SK-N-SH treated with all-trans-retinoic acid at 6 μM for 48 hours (cell line): Measurements from ENCODE around the gene FAM32A.

Experiments
- ATAC-seq: fragments of 200-7000 bp; cut with Tn5 transposase; 3 replicates; pipeline ENCODE4 v1.9.1; 2020; ENCODE audit warnings: mild to moderate bottlenecking, moderate library complexity
- ARNTL ChIP-seq: fragments of 450-650 bp; formaldehyde crosslinking; IDR thresholded peaks from 2 replicates; pipeline ENCODE4 v1.5.0; 2020; ENCODE audit warnings: low read depth, mild to moderate bottlenecking, moderate library complexity, borderline replicate concordance
- BACH2 ChIP-seq: fragments of 250-450 bp; sonication (Bioruptor Pico); IDR thresholded peaks from 2 replicates; pipeline ENCODE4 v1.9.0; 2021; ENCODE audit warnings: mild to moderate bottlenecking, borderline replicate concordance
- CSDC2 ChIP-seq: fragments of 250-450 bp; sonication (Bioruptor Pico); IDR thresholded peaks from 2 replicates; pipeline ENCODE4 v1.5.0; 2020; ENCODE audit warnings: mild to moderate bottlenecking, moderate library complexity
- ESRRG ChIP-seq: fragments of 250-450 bp; sonication (Bioruptor Pico); IDR thresholded peaks from 2 replicates; pipeline ENCODE4 v1.6.1; 2021; ENCODE audit warnings: mild to moderate bottlenecking
- GLIS3 ChIP-seq: fragments of 250-450 bp; sonication (Bioruptor Pico); IDR thresholded peaks from 2 replicates; pipeline ENCODE4 v1.5.0; 2020; ENCODE audit warnings: mild to moderate bottlenecking, moderate library complexity
- ISL1 ChIP-seq: fragments of 250-450 bp; sonication (Bioruptor Pico); IDR thresholded peaks from 2 replicates; pipeline ENCODE4 v2.1.2; 2022; ENCODE audit warnings: mild to moderate bottlenecking, moderate library complexity
- OSR1 ChIP-seq: fragments of 250-450 bp; sonication (Bioruptor Pico); IDR thresholded peaks from 2 replicates; pipeline ENCODE4 v1.8.0; 2022; ENCODE audit warnings: moderate library complexity, mild to moderate bottlenecking, inconsistent platforms
- PPARA ChIP-seq: fragments of 250-450 bp; sonication (Bioruptor Pico); IDR thresholded peaks from 2 replicates; pipeline ENCODE4 v1.5.0; 2020; ENCODE audit warnings: mild to moderate bottlenecking, borderline replicate concordance
- RARB ChIP-seq: fragments of 250-450 bp; sonication (Bioruptor Pico); IDR thresholded peaks from 2 replicates; pipeline ENCODE4 v1.8.0; 2021; ENCODE audit warnings: mild to moderate bottlenecking, moderate library complexity
- SNAI2 ChIP-seq: fragments of 250-450 bp; sonication (Bioruptor Pico); IDR thresholded peaks from 2 replicates; pipeline ENCODE4 v1.5.0; 2020; ENCODE audit warnings: mild to moderate bottlenecking, moderate library complexity
- TCF4 ChIP-seq: fragments of 250-450 bp; sonication (Bioruptor Pico); IDR thresholded peaks from 2 replicates; pipeline ENCODE4 v1.8.0; 2021; ENCODE audit warnings: mild to moderate bottlenecking, moderate library complexity, borderline replicate concordance
- TOX ChIP-seq: fragments of 250-450 bp; sonication (Bioruptor Pico); IDR thresholded peaks from 2 replicates; pipeline ENCODE4 v1.8.0; 2021; ENCODE audit warnings: mild to moderate bottlenecking, moderate library complexity, borderline replicate concordance
- ZC3H10 ChIP-seq: fragments of 250-450 bp; sonication (Bioruptor Pico); IDR thresholded peaks from 2 replicates; pipeline ENCODE4 v1.5.1; 2021; ENCODE audit warnings: mild to moderate bottlenecking, moderate library complexity
- ZFP3 ChIP-seq: fragments of 250-450 bp; sonication (Bioruptor Pico); IDR thresholded peaks from 2 replicates; pipeline ENCODE4 v1.5.0; 2020; ENCODE audit warnings: mild to moderate bottlenecking, moderate library complexity
- ZFP30 ChIP-seq: fragments of 450-650 bp; formaldehyde crosslinking; IDR thresholded peaks from 2 replicates; pipeline ENCODE4 v1.5.0; 2022; ENCODE audit warnings: mild to moderate bottlenecking, moderate library complexity
- ZNF565 ChIP-seq: fragments of 450-650 bp; formaldehyde crosslinking; conservative IDR thresholded peaks from 2 replicates; pipeline ENCODE4 v1.5.0; 2020; ENCODE audit warnings: low read depth, mild to moderate bottlenecking, moderate library complexity
- ZNF70 ChIP-seq: fragments of 450-650 bp; formaldehyde crosslinking; IDR thresholded peaks from 2 replicates; pipeline ENCODE4 v1.5.0; 2020; ENCODE audit warnings: mild to moderate bottlenecking, moderate library complexity
- TF ChIP-seq, protein P1 (sequence below): fragments of 250-450 bp; sonication (Bioruptor Pico); IDR thresholded peaks from 2 replicates; pipeline ENCODE4 v1.8.0; 2021; ENCODE audit warnings: low read depth, mild to moderate bottlenecking, moderate library complexity, borderline replicate concordance
- TF ChIP-seq, protein P2 (sequence below): fragments of 250-450 bp; sonication (Bioruptor Pico); IDR thresholded peaks from 2 replicates; pipeline ENCODE4 v1.8.0; 2020; ENCODE audit warnings: mild to moderate bottlenecking, moderate library complexity, borderline replicate concordance
- TF ChIP-seq, protein P3 (sequence below): fragments of 250-450 bp; sonication (Bioruptor Pico); IDR thresholded peaks from 2 replicates; pipeline ENCODE4 v1.5.1; 2020; ENCODE audit warnings: low read depth, mild to moderate bottlenecking, moderate library complexity
- TF ChIP-seq, protein P4 (sequence below): fragments of 250-450 bp; sonication (Bioruptor Pico); IDR thresholded peaks from 2 replicates; pipeline ENCODE4 v1.5.0; 2020; ENCODE audit warnings: mild to moderate bottlenecking, moderate library complexity
- TF ChIP-seq, protein P5 (sequence below): fragments of 250-450 bp; sonication (Bioruptor Pico); IDR thresholded peaks from 2 replicates; pipeline ENCODE4 v1.5.1; 2021; ENCODE audit warnings: mild to moderate bottlenecking, moderate library complexity

The FAM32A gene

DNA sequence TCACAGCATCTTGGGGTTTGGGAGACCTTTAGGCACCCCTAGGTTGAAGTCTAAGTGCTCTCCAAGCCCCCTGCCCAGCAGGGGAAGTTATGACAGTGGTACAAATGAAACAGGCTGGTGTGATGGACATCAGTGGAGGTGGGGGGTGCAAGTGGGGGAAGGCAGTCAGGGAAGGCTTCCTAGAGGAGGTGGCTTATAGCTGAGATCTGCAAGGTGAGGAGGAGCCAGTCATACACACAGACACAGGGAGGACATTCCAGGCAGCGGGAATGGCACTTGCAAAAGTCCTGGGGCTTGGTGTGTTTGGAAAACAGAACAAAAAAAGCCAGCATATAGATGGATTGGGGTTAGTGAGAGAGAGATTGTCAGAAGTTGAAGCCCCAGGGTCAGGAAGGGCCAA lies 30.1 kb upstream of the FAM32A start:
- no peak for ATAC-seq
- TF ChIP-seq, protein P1, sequence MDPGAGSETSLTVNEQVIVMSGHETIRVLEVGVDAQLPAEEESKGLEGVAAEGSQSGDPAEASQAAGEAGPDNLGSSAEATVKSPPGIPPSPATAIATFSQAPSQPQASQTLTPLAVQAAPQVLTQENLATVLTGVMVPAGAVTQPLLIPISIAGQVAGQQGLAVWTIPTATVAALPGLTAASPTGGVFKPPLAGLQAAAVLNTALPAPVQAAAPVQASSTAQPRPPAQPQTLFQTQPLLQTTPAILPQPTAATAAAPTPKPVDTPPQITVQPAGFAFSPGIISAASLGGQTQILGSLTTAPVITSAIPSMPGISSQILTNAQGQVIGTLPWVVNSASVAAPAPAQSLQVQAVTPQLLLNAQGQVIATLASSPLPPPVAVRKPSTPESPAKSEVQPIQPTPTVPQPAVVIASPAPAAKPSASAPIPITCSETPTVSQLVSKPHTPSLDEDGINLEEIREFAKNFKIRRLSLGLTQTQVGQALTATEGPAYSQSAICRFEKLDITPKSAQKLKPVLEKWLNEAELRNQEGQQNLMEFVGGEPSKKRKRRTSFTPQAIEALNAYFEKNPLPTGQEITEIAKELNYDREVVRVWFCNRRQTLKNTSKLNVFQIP (CRISPR knock-in tag) = no peak
- TF ChIP-seq, protein P2, sequence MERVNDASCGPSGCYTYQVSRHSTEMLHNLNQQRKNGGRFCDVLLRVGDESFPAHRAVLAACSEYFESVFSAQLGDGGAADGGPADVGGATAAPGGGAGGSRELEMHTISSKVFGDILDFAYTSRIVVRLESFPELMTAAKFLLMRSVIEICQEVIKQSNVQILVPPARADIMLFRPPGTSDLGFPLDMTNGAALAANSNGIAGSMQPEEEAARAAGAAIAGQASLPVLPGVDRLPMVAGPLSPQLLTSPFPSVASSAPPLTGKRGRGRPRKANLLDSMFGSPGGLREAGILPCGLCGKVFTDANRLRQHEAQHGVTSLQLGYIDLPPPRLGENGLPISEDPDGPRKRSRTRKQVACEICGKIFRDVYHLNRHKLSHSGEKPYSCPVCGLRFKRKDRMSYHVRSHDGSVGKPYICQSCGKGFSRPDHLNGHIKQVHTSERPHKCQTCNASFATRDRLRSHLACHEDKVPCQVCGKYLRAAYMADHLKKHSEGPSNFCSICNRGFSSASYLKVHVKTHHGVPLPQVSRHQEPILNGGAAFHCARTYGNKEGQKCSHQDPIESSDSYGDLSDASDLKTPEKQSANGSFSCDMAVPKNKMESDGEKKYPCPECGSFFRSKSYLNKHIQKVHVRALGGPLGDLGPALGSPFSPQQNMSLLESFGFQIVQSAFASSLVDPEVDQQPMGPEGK (CRISPR knock-in tag) = no peak
- TF ChIP-seq ESRRG (CRISPR knock-in tag) (no peak), ZNF70 (CRISPR knock-in tag) (no peak), RARB (no peak), PPARA (no peak), GLIS3 (CRISPR knock-in tag) (no peak)
- TF ChIP-seq, protein P3, sequence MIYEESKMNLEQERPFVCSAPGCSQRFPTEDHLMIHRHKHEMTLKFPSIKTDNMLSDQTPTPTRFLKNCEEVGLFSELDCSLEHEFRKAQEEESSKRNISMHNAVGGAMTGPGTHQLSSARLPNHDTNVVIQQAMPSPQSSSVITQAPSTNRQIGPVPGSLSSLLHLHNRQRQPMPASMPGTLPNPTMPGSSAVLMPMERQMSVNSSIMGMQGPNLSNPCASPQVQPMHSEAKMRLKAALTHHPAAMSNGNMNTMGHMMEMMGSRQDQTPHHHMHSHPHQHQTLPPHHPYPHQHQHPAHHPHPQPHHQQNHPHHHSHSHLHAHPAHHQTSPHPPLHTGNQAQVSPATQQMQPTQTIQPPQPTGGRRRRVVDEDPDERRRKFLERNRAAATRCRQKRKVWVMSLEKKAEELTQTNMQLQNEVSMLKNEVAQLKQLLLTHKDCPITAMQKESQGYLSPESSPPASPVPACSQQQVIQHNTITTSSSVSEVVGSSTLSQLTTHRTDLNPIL (CRISPR knock-in tag) = no peak

DNA sequence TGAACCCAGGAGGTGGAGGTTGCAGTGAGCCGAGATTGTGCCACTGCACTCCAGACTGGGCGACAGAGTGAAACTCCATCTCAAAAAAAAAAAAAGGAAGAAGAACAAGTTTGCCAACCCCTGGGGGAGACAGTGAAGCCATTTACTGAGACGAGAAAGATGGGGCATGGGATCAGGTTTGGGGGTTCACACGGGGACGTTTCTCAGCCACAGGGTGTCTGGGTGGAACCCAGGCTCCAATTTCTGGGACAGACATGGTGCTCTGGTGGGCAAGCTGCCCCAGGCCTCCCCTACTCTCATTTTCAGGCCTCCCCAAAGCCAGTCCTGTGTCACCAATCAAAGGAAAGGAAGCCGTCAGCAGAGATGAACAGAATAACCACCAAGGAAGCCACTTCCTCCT lies 28.3 kb upstream of the FAM32A start:
- no peak for ATAC-seq
- TF ChIP-seq ISL1 (CRISPR knock-in tag) (no peak), SNAI2 (no peak)

DNA sequence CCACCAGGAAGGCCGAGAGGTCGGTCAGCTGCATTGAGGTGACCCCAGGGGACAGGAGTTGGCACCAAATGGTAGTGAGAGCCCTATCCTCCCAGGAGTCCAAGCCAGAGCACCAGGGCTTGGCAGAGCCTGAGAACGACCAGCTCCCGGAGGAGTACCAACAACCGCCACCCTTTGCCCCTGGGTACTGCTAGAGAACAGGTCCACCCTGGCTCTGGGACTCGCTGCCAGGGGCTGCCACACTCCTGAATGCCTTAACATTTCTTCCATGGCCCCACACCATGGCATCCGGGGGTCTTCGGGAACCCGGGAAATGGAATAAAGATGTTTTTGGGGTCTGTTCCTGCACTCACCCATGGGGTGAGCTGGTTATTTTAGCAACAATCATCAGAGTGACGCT lies 27.6 kb upstream of the FAM32A start:
- ATAC-seq = no peak
- TF ChIP-seq ESRRG (CRISPR knock-in tag) (no peak), SNAI2 (no peak), ARNTL (no peak), ZC3H10 (CRISPR knock-in tag) (no peak), ZFP30 (no peak), OSR1 (CRISPR knock-in tag) (no peak), BACH2 (CRISPR knock-in tag) (no peak), RARB (no peak), TOX (CRISPR knock-in tag) (no peak), ZNF565 (no peak), ISL1 (CRISPR knock-in tag) (no peak), ZFP3 (no peak), CSDC2 (CRISPR knock-in tag) (no peak), PPARA (no peak), TCF4 (CRISPR knock-in tag) (no peak)
- TF ChIP-seq, protein P4, sequence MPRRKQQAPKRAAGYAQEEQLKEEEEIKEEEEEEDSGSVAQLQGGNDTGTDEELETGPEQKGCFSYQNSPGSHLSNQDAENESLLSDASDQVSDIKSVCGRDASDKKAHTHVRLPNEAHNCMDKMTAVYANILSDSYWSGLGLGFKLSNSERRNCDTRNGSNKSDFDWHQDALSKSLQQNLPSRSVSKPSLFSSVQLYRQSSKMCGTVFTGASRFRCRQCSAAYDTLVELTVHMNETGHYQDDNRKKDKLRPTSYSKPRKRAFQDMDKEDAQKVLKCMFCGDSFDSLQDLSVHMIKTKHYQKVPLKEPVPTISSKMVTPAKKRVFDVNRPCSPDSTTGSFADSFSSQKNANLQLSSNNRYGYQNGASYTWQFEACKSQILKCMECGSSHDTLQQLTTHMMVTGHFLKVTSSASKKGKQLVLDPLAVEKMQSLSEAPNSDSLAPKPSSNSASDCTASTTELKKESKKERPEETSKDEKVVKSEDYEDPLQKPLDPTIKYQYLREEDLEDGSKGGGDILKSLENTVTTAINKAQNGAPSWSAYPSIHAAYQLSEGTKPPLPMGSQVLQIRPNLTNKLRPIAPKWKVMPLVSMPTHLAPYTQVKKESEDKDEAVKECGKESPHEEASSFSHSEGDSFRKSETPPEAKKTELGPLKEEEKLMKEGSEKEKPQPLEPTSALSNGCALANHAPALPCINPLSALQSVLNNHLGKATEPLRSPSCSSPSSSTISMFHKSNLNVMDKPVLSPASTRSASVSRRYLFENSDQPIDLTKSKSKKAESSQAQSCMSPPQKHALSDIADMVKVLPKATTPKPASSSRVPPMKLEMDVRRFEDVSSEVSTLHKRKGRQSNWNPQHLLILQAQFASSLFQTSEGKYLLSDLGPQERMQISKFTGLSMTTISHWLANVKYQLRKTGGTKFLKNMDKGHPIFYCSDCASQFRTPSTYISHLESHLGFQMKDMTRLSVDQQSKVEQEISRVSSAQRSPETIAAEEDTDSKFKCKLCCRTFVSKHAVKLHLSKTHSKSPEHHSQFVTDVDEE = no peak
- TF ChIP-seq, protein P1 (CRISPR knock-in tag) = no peak
- TF ChIP-seq, protein P5, sequence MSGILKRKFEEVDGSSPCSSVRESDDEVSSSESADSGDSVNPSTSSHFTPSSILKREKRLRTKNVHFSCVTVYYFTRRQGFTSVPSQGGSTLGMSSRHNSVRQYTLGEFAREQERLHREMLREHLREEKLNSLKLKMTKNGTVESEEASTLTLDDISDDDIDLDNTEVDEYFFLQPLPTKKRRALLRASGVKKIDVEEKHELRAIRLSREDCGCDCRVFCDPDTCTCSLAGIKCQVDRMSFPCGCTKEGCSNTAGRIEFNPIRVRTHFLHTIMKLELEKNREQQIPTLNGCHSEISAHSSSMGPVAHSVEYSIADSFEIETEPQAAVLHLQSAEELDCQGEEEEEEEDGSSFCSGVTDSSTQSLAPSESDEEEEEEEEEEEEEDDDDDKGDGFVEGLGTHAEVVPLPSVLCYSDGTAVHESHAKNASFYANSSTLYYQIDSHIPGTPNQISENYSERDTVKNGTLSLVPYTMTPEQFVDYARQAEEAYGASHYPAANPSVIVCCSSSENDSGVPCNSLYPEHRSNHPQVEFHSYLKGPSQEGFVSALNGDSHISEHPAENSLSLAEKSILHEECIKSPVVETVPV = no peak
